H9 (cell line): ENCODE results near the gene CNOT10. TPM values are rescaled to one million over a fixed set of nuclear protein-coding genes. Genes with fewer than 3 reads are reported as not detected.

Experiments
- DNase-seq: peaks from one replicate; pipeline ENCODE4 v3.0.0-alpha.2; 2017
- H2AFZ ChIP-seq: one replicate; pipeline ENCODE4 v1.6.1; 2013; ENCODE audit warnings: mild to moderate bottlenecking, low read length, control low read depth, moderate library complexity
- H2AK5ac ChIP-seq: 2 replicates; pipeline ENCODE4 v1.6.1; 2013; ENCODE audit warnings: low read length, control low read depth, mixed read lengths; ENCODE audit not compliant: insufficient read length
- H2BK120ac ChIP-seq: one replicate; pipeline ENCODE4 v1.6.1; 2013; ENCODE audit warnings: low read depth, mild to moderate bottlenecking, low read length, control low read depth, inconsistent platforms; ENCODE audit not compliant: poor library complexity, severe bottlenecking
- H2BK12ac ChIP-seq: 2 replicates; pipeline ENCODE4 v1.6.1; 2013; ENCODE audit warnings: low read length, control low read depth, mixed read lengths, low read depth; ENCODE audit not compliant: insufficient read length
- H2BK15ac ChIP-seq: 2 replicates; pipeline ENCODE4 v1.6.1; 2013; ENCODE audit warnings: low read depth, low read length, control low read depth
- H2BK20ac ChIP-seq: one replicate; pipeline ENCODE4 v1.6.1; 2013; ENCODE audit warnings: low read depth, mild to moderate bottlenecking, low read length, control low read depth, inconsistent platforms; ENCODE audit not compliant: poor library complexity, severe bottlenecking
- H2BK5ac ChIP-seq: 2 replicates; pipeline ENCODE4 v1.6.1; 2013; ENCODE audit warnings: low read length, control low read depth, mixed read lengths; ENCODE audit not compliant: insufficient read length
- H3K14ac ChIP-seq: 2 replicates; pipeline ENCODE4 v1.6.1; 2013; ENCODE audit warnings: low read length, control low read depth; ENCODE audit not compliant: insufficient read depth
- H3K18ac ChIP-seq: 2 replicates; pipeline ENCODE4 v1.6.1; 2013; ENCODE audit warnings: low read depth, mild to moderate bottlenecking, mixed read lengths, low read length, control low read depth; ENCODE audit not compliant: insufficient read length
- H3K23ac ChIP-seq: 2 replicates; pipeline ENCODE4 v1.6.1; 2013; ENCODE audit warnings: low read length, control low read depth, mixed read lengths, low read depth; ENCODE audit not compliant: insufficient read length
- H3K23me2 ChIP-seq: 2 replicates; pipeline ENCODE4 v1.6.1; 2013; ENCODE audit warnings: low read depth, mild to moderate bottlenecking, mixed read lengths, low read length, control low read depth; ENCODE audit not compliant: insufficient read length, poor library complexity, severe bottlenecking
- H3K27ac ChIP-seq: 2 replicates; pipeline ENCODE4 v1.5.1; 2013; ENCODE audit warnings: low read length, control low read depth, mixed read lengths, low read depth; ENCODE audit not compliant: insufficient read length
- H3K27me3 ChIP-seq: 2 replicates; pipeline ENCODE4 v1.6.1; 2013; ENCODE audit warnings: low read length, control low read depth, inconsistent platforms; ENCODE audit not compliant: insufficient read depth
- H3K4ac ChIP-seq: 2 replicates; pipeline ENCODE4 v1.6.1; 2013; ENCODE audit warnings: low read depth, mild to moderate bottlenecking, control low read depth, inconsistent platforms, low read length, moderate library complexity
- H3K4me1 ChIP-seq: 2 replicates; pipeline ENCODE4 v1.6.1; 2013; ENCODE audit warnings: low read length, control low read depth, inconsistent platforms; ENCODE audit not compliant: insufficient read depth
- H3K4me2 ChIP-seq: 2 replicates; pipeline ENCODE4 v1.6.1; 2013; ENCODE audit warnings: low read length, control low read depth, mixed read lengths; ENCODE audit not compliant: insufficient read length, insufficient read depth
- H3K56ac ChIP-seq: 2 replicates; pipeline ENCODE4 v1.6.1; 2013; ENCODE audit warnings: low read depth, mild to moderate bottlenecking, mixed read lengths, low read length, control low read depth; ENCODE audit not compliant: insufficient read length
- H3K79me1 ChIP-seq: 2 replicates; pipeline ENCODE4 v1.6.1; 2013; ENCODE audit warnings: low read depth, mild to moderate bottlenecking, moderate library complexity, low read length, control low read depth, inconsistent platforms; ENCODE audit not compliant: insufficient read depth, poor library complexity, severe bottlenecking
- H3K79me2 ChIP-seq: 2 replicates; pipeline ENCODE4 v1.6.1; 2013; ENCODE audit warnings: low read length, control low read depth, inconsistent platforms; ENCODE audit not compliant: insufficient read depth
- H3K9ac ChIP-seq: 2 replicates; pipeline ENCODE4 v1.6.1; 2013; ENCODE audit warnings: low read length, control low read depth, mixed read lengths; ENCODE audit not compliant: insufficient read length; ENCODE audit errors: extremely low read depth
- H3K9me3 ChIP-seq: one replicate; pipeline ENCODE4 v1.6.1; 2013; ENCODE audit warnings: low read depth, low read length, inconsistent platforms; ENCODE audit not compliant: control insufficient read depth
- H3T11ph ChIP-seq: one replicate; pipeline ENCODE4 v1.6.1; 2013; ENCODE audit warnings: mild to moderate bottlenecking, low read length, control low read depth, inconsistent platforms
- H4K20me1 ChIP-seq: one replicate; pipeline ENCODE4 v1.6.1; 2013; ENCODE audit not compliant: control insufficient read depth, insufficient read length, insufficient read depth
- H4K5ac ChIP-seq: 2 replicates; pipeline ENCODE4 v1.6.1; 2013; ENCODE audit warnings: low read depth, mild to moderate bottlenecking, mixed read lengths, low read length, control low read depth; ENCODE audit not compliant: insufficient read length
- H4K8ac ChIP-seq: replicated peaks from 2 replicates; pipeline ENCODE4 v1.6.1; 2013; ENCODE audit warnings: low read length, control low read depth, mixed read lengths, low read depth; ENCODE audit not compliant: insufficient read length
- H4K91ac ChIP-seq: 2 replicates; pipeline ENCODE4 v1.6.1; 2013; ENCODE audit warnings: low read depth, mild to moderate bottlenecking, moderate library complexity, mixed read lengths, low read length, control low read depth; ENCODE audit not compliant: insufficient read length
- H3K27ac Mint-ChIP-seq, 3 experiments: 2 replicates in 2 of 3; 3 replicates in 1 of 3; pipeline ENCODE4 v1.8.0; 2020 to 2021; ENCODE audit warnings: mixed read lengths in 3 of 3, mild to moderate bottlenecking in 1 of 3, moderate library complexity in 1 of 3
- H3K27me3 Mint-ChIP-seq: 2 replicates; pipeline ENCODE4 v1.8.0; 2021; ENCODE audit warnings: low read depth, mild to moderate bottlenecking, moderate library complexity, mixed read lengths
- H3K36me3 Mint-ChIP-seq, 3 experiments: 2 replicates in 2 of 3; 3 replicates in 1 of 3; pipeline ENCODE4 v1.8.0; 2020 to 2021; ENCODE audit warnings: low read depth in 3 of 3, mixed read lengths in 3 of 3; ENCODE audit not compliant: insufficient read depth in 1 of 3
- H3K4me1 Mint-ChIP-seq, 2 experiments: 2 replicates each; pipeline ENCODE4 v1.8.0; 2020; ENCODE audit warnings: mixed read lengths in 2 of 2
- H3K4me3 Mint-ChIP-seq, 2 experiments: 2 replicates in 1 of 2; 3 replicates in 1 of 2; pipeline ENCODE4 v1.8.0; 2020 to 2021; ENCODE audit warnings: mild to moderate bottlenecking in 2 of 2, mixed read lengths in 2 of 2, moderate library complexity in 1 of 2
- H3K9me3 Mint-ChIP-seq, 2 experiments: 2 replicates in 1 of 2; 3 replicates in 1 of 2; pipeline ENCODE4 v1.8.0; 2020; ENCODE audit warnings: mild to moderate bottlenecking in 2 of 2, mixed read lengths in 2 of 2, moderate library complexity in 1 of 2
- CTCF ChIP-seq: fragments of 200-600 bp; sonication (generic); conservative IDR thresholded peaks from 3 replicates; pipeline ENCODE4 v1.8.0; 2021; ENCODE audit warnings: antibody characterized with exemption, mild to moderate bottlenecking
- total RNA-seq: library from RNA; stranded (reverse); gene quantifications from 2 replicates; pipeline ENCODE4 v1.2.1, GENCODE V29; 2021

CNOT10 gene
- total RNA-seq, 1 experiment from 2014 or later = 55.4 TPM

GRCh38 chr3:32644380-32644779, 40.6 kb upstream of the CNOT10 start:
- Histone ChIP-seq H4K5ac (no peak overlapping the region), H2BK120ac (no peak overlapping the region), H3K23ac (no peak overlapping the region), H2BK5ac (no peak overlapping the region), H3K9me3 (no peaks in the 10 kb centered on the region), H3K4me2 (no peak overlapping the region), H3K4me1 (no peaks in the 10 kb centered on the region), H3K79me2 (no peaks in the 10 kb centered on the region), H2BK15ac (no peak overlapping the region), H3K23me2 (no peaks in the 10 kb centered on the region), H3K56ac (no peak overlapping the region), H3K4ac (no peak overlapping the region), H2AFZ (no peak overlapping the region), H3K27ac (no peak overlapping the region), H4K8ac (no peak overlapping the region), H3K79me1 (no peaks in the 10 kb centered on the region), H3K27me3 (no peaks in the 10 kb centered on the region), H2AK5ac (no peak overlapping the region), H3K9ac (no peak overlapping the region), H2BK12ac (no peak overlapping the region), H2BK20ac (no peak overlapping the region), H4K20me1 (no peaks in the 10 kb centered on the region), H3K18ac (no peak overlapping the region), H3T11ph (no peak overlapping the region), H3K14ac (no peak overlapping the region), H4K91ac (no peak overlapping the region)
- no peak for DNase-seq
- Mint-ChIP-seq H3K36me3 (no peaks in the 10 kb centered on the region), H3K27me3 (no peaks in the 10 kb centered on the region; the same call in 1 of the 2 replicates), H3K27ac (no peak overlapping the region), H3K4me3 (no peak overlapping the region), H3K9me3 (no peaks in the 10 kb centered on the region; a peak in 1 of 5 replicates), H3K4me1 (peaks cover 8 to 9% of the 10 kb centered on the region in 2 experiments)
- no peak for TF ChIP-seq CTCF
